ENCODE measurements around the gene TRIM46. TPM values are rescaled to one million over a fixed set of nuclear protein-coding genes. Genes with fewer than 3 reads are reported as not detected.
A peak's percentile ranks its signal among the peaks of the same experiment; 100 is the strongest.

The TRIM46 gene
- total and polyA plus RNA-seq, 9 of the 15 experiments (the other 6 are each of a cell fraction or from before 2014, with no cell fraction given): 0.05 to 0.60 (median 0.16) TPM; not detected in 3

- TF ChIP-seq GTF2A2 (tag; IDR thresholded peaks at IDR 0.05): no peak; the same call in 1 of the 2 replicates
- TF ChIP-seq GATA2 (CRISPR knock-in tag; IDR thresholded peaks at IDR 0.05): no peak
- TF ChIP-seq XRCC4 (IDR thresholded peaks at IDR 0.05; ENCODE audit: extremely low read depth, insufficient read depth, insufficient read length): no peak
- TF ChIP-seq TAF7 (tag; IDR thresholded peaks at IDR 0.05): peak; percentile 41
- 0 out of 2 replicates have a peak, but pooled peaks have one; percentile 46 for TF ChIP-seq PREB (CRISPR knock-in tag; IDR thresholded peaks at IDR 0.05)
- no peak for TF ChIP-seq RBM17 (IDR thresholded peaks at IDR 0.05; ENCODE audit: borderline replicate concordance, low read depth, low read length)
- TF ChIP-seq ZNF174 (CRISPR knock-in tag; IDR thresholded peaks at IDR 0.05): no peak
- peak; percentile 6; the same call in 1 of the 2 replicates for TF ChIP-seq THAP12 (CRISPR knock-in tag; IDR thresholded peaks at IDR 0.05)
- no peak; the same call in 1 of the 2 replicates for TF ChIP-seq SAFB (IDR thresholded peaks at IDR 0.05; ENCODE audit: borderline replicate concordance, low read depth, low read length)
- no peak for TF ChIP-seq HDAC6 (IDR thresholded peaks at IDR 0.05; ENCODE audit: low read depth, low read length)
- peak in 1 of 2 experiments; percentile 11; a peak in 1 of 4 replicates for TF ChIP-seq KDM1A (IDR thresholded peaks at IDR 0.05)
- TF ChIP-seq IFI16 (CRISPR knock-in tag; IDR thresholded peaks at IDR 0.05): no peak
- no peak for TF ChIP-seq MAFG (tag; conservative IDR thresholded peaks at IDR 0.05)
- TF ChIP-seq ARID1B (IDR thresholded peaks at IDR 0.05): peak; percentile 66
- TF ChIP-seq ZNF224 (CRISPR knock-in tag; IDR thresholded peaks at IDR 0.05): no peak
- no peak for TF ChIP-seq PPARD (CRISPR knock-in tag; IDR thresholded peaks at IDR 0.05)
- TF ChIP-seq YY1 (IDR thresholded peaks at IDR 0.05; ENCODE audit: borderline replicate concordance in 1 of 3, control insufficient read depth in 1 of 3, extremely low read depth in 1 of 3, insufficient read depth in 3 of 3, insufficient read length in 1 of 3, insufficient replicate concordance in 2 of 3, low read depth in 1 of 3, low read length in 2 of 3): peak; percentile 8 to 82 (median 23)
- no peak for TF ChIP-seq ESRRB (CRISPR knock-in tag; IDR thresholded peaks at IDR 0.05; ENCODE audit: borderline replicate concordance)
- TF ChIP-seq ADNP (tag; IDR thresholded peaks at IDR 0.05): no peak
- peak; percentile 87 for TF ChIP-seq CHD1 (IDR thresholded peaks at IDR 0.05; ENCODE audit: low read length)
- no peak for TF ChIP-seq ZNF175 (CRISPR knock-in tag; IDR thresholded peaks at IDR 0.05; ENCODE audit: low read depth)
- no peak for TF ChIP-seq MBD1 (CRISPR knock-in tag; IDR thresholded peaks at IDR 0.05)
- TF ChIP-seq ZNF143 (CRISPR knock-in tag; IDR thresholded peaks at IDR 0.05): no peak
- peak; percentile 43 for TF ChIP-seq BCOR (IDR thresholded peaks at IDR 0.05)
These were observed 19.8 kb downstream of the TRIM46 start (continued) for GRCh38 chr1:155193275-155193990.
